HG03558 (cell line): Measurements from ENCODE around the gene SMTN.
"Not testable (repeated sequence)": the region's sequence is repeated elsewhere in the genome, so short reads cannot be mapped to it uniquely, and the experiment has no call there.

Experiments
- ATAC-seq: cut with Tn5 transposase; IDR thresholded peaks from one replicate; pipeline ENCODE4 v1.9.1; 2021; ENCODE audit warnings: moderate number of reproducible peaks; ENCODE audit not compliant: unreplicated experiment; ENCODE audit errors: extremely low read depth

Gene SMTN

GRCh38 chr22:31088233-31088986 is 7.3 kb downstream of the SMTN start:
- no peak for ATAC-seq

- ATAC-seq, result no peak
Observed at GRCh38 chr22:31089160-31090100, 8.3 kb downstream of the SMTN start.

GRCh38 chr22:31090217-31091085 is 9.3 kb downstream of the SMTN start:
- no peak for ATAC-seq

- no peak for ATAC-seq
Observed at GRCh38 chr22:31091106-31091975, 10.2 kb downstream of the SMTN start.

GRCh38 chr22:31092161-31092560 is 11.0 kb downstream of the SMTN start:
- no peak for ATAC-seq

GRCh38 chr22:31093086-31093850 is 12.2 kb downstream of the SMTN start:
- ATAC-seq, result no peak

GRCh38 chr22:31094021-31094551 is 13.0 kb downstream of the SMTN start:
- ATAC-seq, result no peak

- no peak for ATAC-seq
Observed at GRCh38 chr22:31094741-31095140, 13.6 kb downstream of the SMTN start.

GRCh38 chr22:31095637-31096249 is 14.6 kb downstream of the SMTN start:
- no peak for ATAC-seq

GRCh38 chr22:31096657-31097279 is 15.7 kb downstream of the SMTN start:
- ATAC-seq, result no peak

GRCh38 chr22:31097539-31097938 is 16.4 kb downstream of the SMTN start:
- not testable (repeated sequence) for ATAC-seq

GRCh38 chr22:31097941-31098631 is 17.0 kb downstream of the SMTN start:
- ATAC-seq, result no peak

GRCh38 chr22:31098632-31099110 is 17.6 kb downstream of the SMTN start:
- no peak for ATAC-seq

- no peak for ATAC-seq
Observed at GRCh38 chr22:31099386-31099785, 18.3 kb downstream of the SMTN start.

GRCh38 chr22:31099841-31100761 is 19.0 kb downstream of the SMTN start:
- ATAC-seq, result no peak
